Measurements from ENCODE around the gene EMILIN3. TPM values are rescaled to one million over a fixed set of nuclear protein-coding genes. Genes with fewer than 3 reads are reported as not detected.

The EMILIN3 gene
- total and polyA plus RNA-seq, 2 experiments from 2014 or later: 2.8 to 9.5 TPM

GRCh38 chr20:41377275-41377674 is 10.7 kb upstream of the EMILIN3 start:
- H2AFZ ChIP-seq: no peak overlapping the region
- H4K20me1 ChIP-seq (ENCODE audit: insufficient read depth, poor library complexity, severe bottlenecking): no peaks in the 10 kb centered on the region
- H3K9me3 ChIP-seq (ENCODE audit: low read depth): no peaks in the 10 kb centered on the region
- H3K9me2 ChIP-seq (replicated peaks; ENCODE audit: insufficient read depth): no peaks in the 10 kb centered on the region
- H3K4me3 ChIP-seq: no peak overlapping the region
- H3K79me2 ChIP-seq: no peaks in the 10 kb centered on the region
- no peaks in the 10 kb centered on the region for H3K36me3 ChIP-seq (replicated peaks; ENCODE audit: insufficient read depth, low read depth)
- H3K4me2 ChIP-seq: no peak overlapping the region
- no peak for DNase-seq (ENCODE audit: low spot score)
- no peaks in the 10 kb centered on the region for H3K4me1 ChIP-seq (ENCODE audit: insufficient read depth)
- WGBS (ENCODE audit: low lambda C conversion rate, missing lambda C conversion rate): 73% methylated on average over 6 of the region's 6 CpGs
- peaks cover 2% of the 10 kb centered on the region for H3K27me3 ChIP-seq
- TF ChIP-seq CTCF (IDR thresholded peaks at IDR 0.05; ENCODE audit: poor library complexity) (no peak), EZH2 (IDR thresholded peaks at IDR 0.05; ENCODE audit: borderline replicate concordance) (no peak), EZH2phosphoT487 (IDR thresholded peaks at IDR 0.05; ENCODE audit: low read depth, severe bottlenecking, unreplicated experiment) (no peak)
- no peak overlapping the region for H3K27ac ChIP-seq

- H3K36me3 ChIP-seq (replicated peaks; ENCODE audit: insufficient read depth, low read depth): no peaks in the 10 kb centered on the region
- H3K4me1 ChIP-seq (ENCODE audit: insufficient read depth): no peaks in the 10 kb centered on the region
- H3K27me3 ChIP-seq: peaks cover 2% of the 10 kb centered on the region
- whole genome bisulfite sequencing (ENCODE audit: low lambda C conversion rate, missing lambda C conversion rate): 91% methylated on average over 5 of the region's 5 CpGs
- H3K4me2 ChIP-seq: no peak overlapping the region
- no peak for DNase-seq (ENCODE audit: low spot score)
- no peaks in the 10 kb centered on the region for H4K20me1 ChIP-seq (ENCODE audit: insufficient read depth, poor library complexity, severe bottlenecking)
- H3K79me2 ChIP-seq: no peaks in the 10 kb centered on the region
- no peaks in the 10 kb centered on the region for H3K9me3 ChIP-seq (ENCODE audit: low read depth)
- no peak for TF ChIP-seq CTCF (IDR thresholded peaks at IDR 0.05; ENCODE audit: poor library complexity)
- no peak for TF ChIP-seq EZH2 (IDR thresholded peaks at IDR 0.05; ENCODE audit: borderline replicate concordance)
- no peak for TF ChIP-seq EZH2phosphoT487 (IDR thresholded peaks at IDR 0.05; ENCODE audit: low read depth, severe bottlenecking, unreplicated experiment)
- H3K9me2 ChIP-seq (replicated peaks; ENCODE audit: insufficient read depth): no peaks in the 10 kb centered on the region
- no peak overlapping the region for H2AFZ ChIP-seq
- no peak overlapping the region for H3K27ac ChIP-seq
- no peak overlapping the region for H3K4me3 ChIP-seq
Observed at GRCh38 chr20:41376349-41376748, 9.7 kb upstream of the EMILIN3 start.

- Histone ChIP-seq H3K36me3 (replicated peaks; ENCODE audit: insufficient read depth, low read depth) (no peaks in the 10 kb centered on the region), H3K79me2 (no peaks in the 10 kb centered on the region), H3K4me3 (no peak overlapping the region), H3K4me2 (no peak overlapping the region), H3K9me3 (ENCODE audit: low read depth) (no peaks in the 10 kb centered on the region), H3K27ac (no peak overlapping the region), H2AFZ (no peak overlapping the region), H4K20me1 (ENCODE audit: insufficient read depth, poor library complexity, severe bottlenecking) (no peaks in the 10 kb centered on the region), H3K9me2 (replicated peaks; ENCODE audit: insufficient read depth) (no peaks in the 10 kb centered on the region), H3K27me3 (peaks cover 2% of the 10 kb centered on the region), H3K4me1 (ENCODE audit: insufficient read depth) (no peaks in the 10 kb centered on the region)
- no peak for TF ChIP-seq EZH2phosphoT487 (IDR thresholded peaks at IDR 0.05; ENCODE audit: low read depth, severe bottlenecking, unreplicated experiment)
- TF ChIP-seq EZH2 (IDR thresholded peaks at IDR 0.05; ENCODE audit: borderline replicate concordance): no peak
- TF ChIP-seq CTCF (IDR thresholded peaks at IDR 0.05; ENCODE audit: poor library complexity): no peak
- WGBS (ENCODE audit: low lambda C conversion rate, missing lambda C conversion rate): 74% methylated on average over 9 of the region's 9 CpGs
- no peak for DNase-seq (ENCODE audit: low spot score)
Observed at GRCh38 chr20:41375846-41376245, 9.2 kb upstream of the EMILIN3 start.
